Ishikawa (cell line): ENCODE data around the gene CLPTM1L.

Experiments
- CEBPB ChIP-seq: IDR thresholded peaks from 2 replicates; pipeline ENCODE4 v1.6.1; 2012
- CREB1 ChIP-seq: IDR thresholded peaks from 2 replicates; pipeline ENCODE4 v1.6.1; 2012; ENCODE audit warnings: low read depth
- EP300 ChIP-seq: IDR thresholded peaks from 2 replicates; pipeline ENCODE4 v1.6.1; 2012; ENCODE audit warnings: borderline replicate concordance
- FOXM1 ChIP-seq: IDR thresholded peaks from 2 replicates; pipeline ENCODE4 v1.6.1; 2012; ENCODE audit warnings: low read depth, borderline replicate concordance
- MAX ChIP-seq: IDR thresholded peaks from 2 replicates; pipeline ENCODE4 v1.6.1; 2012
- RAD21 ChIP-seq: IDR thresholded peaks from 2 replicates; pipeline ENCODE4 v1.6.1; 2012; ENCODE audit warnings: low read depth
- REST ChIP-seq: IDR thresholded peaks from 2 replicates; pipeline ENCODE4 v1.6.1; 2012; ENCODE audit warnings: low read depth, mild to moderate bottlenecking
- TAF1 ChIP-seq: IDR thresholded peaks from 2 replicates; pipeline ENCODE4 v1.6.1; 2012; ENCODE audit warnings: low read depth, mild to moderate bottlenecking
- YY1 ChIP-seq: IDR thresholded peaks from 2 replicates; pipeline ENCODE4 v1.6.1; 2012; ENCODE audit warnings: low read depth
- ZBTB7A ChIP-seq: IDR thresholded peaks from 2 replicates; pipeline ENCODE4 v1.6.1; 2012; ENCODE audit warnings: low read depth

DNA sequence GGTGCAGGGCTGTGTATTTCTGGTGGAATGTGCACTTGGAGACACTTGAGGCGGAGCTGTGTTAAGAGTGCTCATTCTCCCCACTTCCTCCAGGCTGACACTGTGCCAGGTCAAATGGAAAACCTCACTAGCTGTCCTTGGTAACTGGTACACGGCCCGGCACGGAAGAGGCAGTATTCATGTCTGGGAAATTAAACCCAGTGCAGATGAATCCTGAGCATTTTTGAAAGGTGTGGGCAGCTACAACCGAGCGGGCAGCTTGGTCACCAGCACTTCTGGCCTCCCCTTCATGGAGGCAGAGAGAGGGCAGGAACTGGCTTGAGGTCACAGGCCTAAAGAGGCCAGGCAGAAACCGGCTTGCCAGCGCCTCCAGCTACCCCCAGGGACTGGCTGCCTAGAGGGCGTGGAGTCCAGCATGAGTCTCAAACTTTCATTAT is 1.6 kb downstream of the CLPTM1L start:
- TF ChIP-seq FOXM1: no peak
- no peak for TF ChIP-seq RAD21
- TF ChIP-seq YY1: no peak
- no peak for TF ChIP-seq EP300
- TF ChIP-seq TAF1: no peak
- TF ChIP-seq CEBPB: no peak
- no peak for TF ChIP-seq CREB1
- no peak for TF ChIP-seq ZBTB7A
- no peak for TF ChIP-seq MAX
- TF ChIP-seq REST: no peak
